Body of pancreas (tissue), 4 donors: Measurements from ENCODE around the gene PUM2.

ENCODE experiments used
- POLR2A ChIP-seq, 3 donors: fragments of 450-650 bp; IDR thresholded peaks; one replicate each; pipeline ENCODE4 v1.6.1; 2016; ENCODE audit warnings: antibody characterized with exemption in 3 of 3, mild to moderate bottlenecking in 2 of 3
- TF ChIP-seq, protein P1 (sequence below), 7 experiments: fragments of 450-650 bp in 4 of 7; fragments of 200-600 bp in 3 of 7; sonication (generic) in 3 of 7; IDR thresholded peaks; one replicate each; pipeline ENCODE4 v1.5.1; 2016 to 2019; ENCODE audit warnings: antibody characterized with exemption in 7 of 7

DNA sequence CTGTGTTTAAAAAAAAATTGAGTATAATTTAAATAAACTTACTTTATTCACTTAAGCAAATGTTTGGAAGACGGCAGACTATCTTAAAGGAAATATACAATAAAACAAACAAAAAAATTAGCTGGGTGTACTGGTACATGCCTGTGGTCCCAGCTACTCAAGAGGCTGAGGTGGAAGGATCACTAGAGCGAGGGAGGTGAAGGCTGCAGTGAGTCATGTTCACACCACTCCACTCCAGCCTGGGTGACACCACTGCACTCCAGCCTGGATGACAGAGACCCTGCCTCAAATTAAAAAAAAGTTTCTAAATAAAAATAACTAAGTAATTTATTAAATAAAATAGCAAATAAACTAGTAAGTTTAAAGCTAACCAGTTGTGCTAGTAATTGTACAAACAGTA, 7.5 kb downstream of the PUM2 start:
- no peak for TF ChIP-seq POLR2A (IDR thresholded peaks at IDR 0.05)
- TF ChIP-seq, protein P1, sequence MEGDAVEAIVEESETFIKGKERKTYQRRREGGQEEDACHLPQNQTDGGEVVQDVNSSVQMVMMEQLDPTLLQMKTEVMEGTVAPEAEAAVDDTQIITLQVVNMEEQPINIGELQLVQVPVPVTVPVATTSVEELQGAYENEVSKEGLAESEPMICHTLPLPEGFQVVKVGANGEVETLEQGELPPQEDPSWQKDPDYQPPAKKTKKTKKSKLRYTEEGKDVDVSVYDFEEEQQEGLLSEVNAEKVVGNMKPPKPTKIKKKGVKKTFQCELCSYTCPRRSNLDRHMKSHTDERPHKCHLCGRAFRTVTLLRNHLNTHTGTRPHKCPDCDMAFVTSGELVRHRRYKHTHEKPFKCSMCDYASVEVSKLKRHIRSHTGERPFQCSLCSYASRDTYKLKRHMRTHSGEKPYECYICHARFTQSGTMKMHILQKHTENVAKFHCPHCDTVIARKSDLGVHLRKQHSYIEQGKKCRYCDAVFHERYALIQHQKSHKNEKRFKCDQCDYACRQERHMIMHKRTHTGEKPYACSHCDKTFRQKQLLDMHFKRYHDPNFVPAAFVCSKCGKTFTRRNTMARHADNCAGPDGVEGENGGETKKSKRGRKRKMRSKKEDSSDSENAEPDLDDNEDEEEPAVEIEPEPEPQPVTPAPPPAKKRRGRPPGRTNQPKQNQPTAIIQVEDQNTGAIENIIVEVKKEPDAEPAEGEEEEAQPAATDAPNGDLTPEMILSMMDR (IDR thresholded peaks at IDR 0.05): no peak
